Astrocyte of the spinal cord (primary cell): ENCODE measurements around the gene KIAA0586.
"Not testable (repeated sequence)": the region's sequence is repeated elsewhere in the genome, so short reads cannot be mapped to it uniquely, and the experiment has no call there.

Source experiments
- DNase-seq: peaks from one replicate; pipeline ENCODE4 v3.0.0; 2011; ENCODE audit warnings: low read depth, low spot score
- H3K4me3 ChIP-seq: 2 replicates; pipeline ENCODE4 v1.5.1; 2011; ENCODE audit warnings: low read depth, mild to moderate bottlenecking, low read length, moderate library complexity
- CTCF ChIP-seq: IDR thresholded peaks from 2 replicates; pipeline ENCODE4 v1.5.1; 2012; ENCODE audit warnings: low read depth, mild to moderate bottlenecking, low read length, inconsistent platforms
- in situ Hi-C: cut with HindIII; loops from 2 replicates; pipeline ENCODE4 v1.10.0; 2017; ENCODE audit warnings: low sequenced_read_pairs

KIAA0586 gene

GRCh38 chr14:58575956-58576355 lies 148.4 kb downstream of the KIAA0586 start:
- no peak for TF ChIP-seq CTCF

GRCh38 chr14:58580035-58580434 lies 152.5 kb downstream of the KIAA0586 start:
- DNase-seq, H3K4me3 ChIP-seq, in situ Hi-C loops: not testable (repeated sequence)

More at GRCh38 chr14:58575956-58576355, 148.4 kb downstream of the KIAA0586 start:
- DNase-seq, result no peak
- H3K4me3 ChIP-seq, result no peak overlapping the region
- in situ Hi-C loops, result no loop called here

GRCh38 chr14:58581389-58581788 lies 153.9 kb downstream of the KIAA0586 start:
- in situ Hi-C loops, DNase-seq, H3K4me3 ChIP-seq: not testable (repeated sequence)

- DNase-seq, result no peak
- in situ Hi-C loops, result no loop called here
- no peak overlapping the region for H3K4me3 ChIP-seq
- TF ChIP-seq CTCF, result no peak
These were observed 156.9 kb downstream of the KIAA0586 start for GRCh38 chr14:58584383-58584782.

GRCh38 chr14:58587271-58587670 lies 159.8 kb downstream of the KIAA0586 start:
- no peak for TF ChIP-seq CTCF
- in situ Hi-C loops, result no loop called here
- H3K4me3 ChIP-seq, result no peak overlapping the region
- DNase-seq, result peak; percentile 24

- H3K4me3 ChIP-seq, DNase-seq, in situ Hi-C loops: not testable (repeated sequence)
These were observed 160.8 kb downstream of the KIAA0586 start for GRCh38 chr14:58588321-58588720.

- DNase-seq, result no peak
- in situ Hi-C loops, result no loop called here
- no peak overlapping the region for H3K4me3 ChIP-seq
- no peak for TF ChIP-seq CTCF
These were observed 166.5 kb downstream of the KIAA0586 start for GRCh38 chr14:58593977-58594376.

- no peak for TF ChIP-seq CTCF
- no peak overlapping the region for H3K4me3 ChIP-seq
- DNase-seq, result no peak
- in situ Hi-C loops, result no loop called here
These were observed 169.5 kb downstream of the KIAA0586 start for GRCh38 chr14:58597041-58597440.
